ENCODE data around the gene PRSS2. TPM values are rescaled to one million over a fixed set of nuclear protein-coding genes. Genes with fewer than 3 reads are reported as not detected.

PRSS2 gene
- total RNA-seq, 2 experiments from 2014 or later: not detected

GRCh38 chr7:142815134-142815533 is 44.4 kb downstream of the PRSS2 start:
- no peaks in the 10 kb centered on the region for H3K9me3 Mint-ChIP-seq
- no peaks in the 10 kb centered on the region for H3K36me3 Mint-ChIP-seq (ENCODE audit: low read depth)
- POLR2A ChIA-PET: interaction anchor here (25.3 kb wide), 1 partner anchor 23 kb away, joined by 1391 read pairs; no protein-coding TSS in a partner anchor
- DNase-seq (no peak), ATAC-seq (no peak)
- H3K27ac Mint-ChIP-seq: no peak overlapping the region
- H3K4me1 Mint-ChIP-seq (ENCODE audit: low read depth): peaks cover 37% of the 10 kb centered on the region
- intact Hi-C loops (cut with micrococcal nuclease): no loop called here
- no peak overlapping the region for H3K4me3 Mint-ChIP-seq
- peaks cover 1% of the 10 kb centered on the region for H3K27me3 Mint-ChIP-seq
- TF ChIP-seq, protein P1, sequence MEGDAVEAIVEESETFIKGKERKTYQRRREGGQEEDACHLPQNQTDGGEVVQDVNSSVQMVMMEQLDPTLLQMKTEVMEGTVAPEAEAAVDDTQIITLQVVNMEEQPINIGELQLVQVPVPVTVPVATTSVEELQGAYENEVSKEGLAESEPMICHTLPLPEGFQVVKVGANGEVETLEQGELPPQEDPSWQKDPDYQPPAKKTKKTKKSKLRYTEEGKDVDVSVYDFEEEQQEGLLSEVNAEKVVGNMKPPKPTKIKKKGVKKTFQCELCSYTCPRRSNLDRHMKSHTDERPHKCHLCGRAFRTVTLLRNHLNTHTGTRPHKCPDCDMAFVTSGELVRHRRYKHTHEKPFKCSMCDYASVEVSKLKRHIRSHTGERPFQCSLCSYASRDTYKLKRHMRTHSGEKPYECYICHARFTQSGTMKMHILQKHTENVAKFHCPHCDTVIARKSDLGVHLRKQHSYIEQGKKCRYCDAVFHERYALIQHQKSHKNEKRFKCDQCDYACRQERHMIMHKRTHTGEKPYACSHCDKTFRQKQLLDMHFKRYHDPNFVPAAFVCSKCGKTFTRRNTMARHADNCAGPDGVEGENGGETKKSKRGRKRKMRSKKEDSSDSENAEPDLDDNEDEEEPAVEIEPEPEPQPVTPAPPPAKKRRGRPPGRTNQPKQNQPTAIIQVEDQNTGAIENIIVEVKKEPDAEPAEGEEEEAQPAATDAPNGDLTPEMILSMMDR (IDR thresholded peaks at IDR 0.05): no peak
- CTCF ChIA-PET: interaction anchor here (1.1 to 8.6 kb wide), 5 partner anchors 67 to 512 kb away, joined by 3 to 59 read pairs (median 4); no protein-coding TSS in a partner anchor

- intact Hi-C loops (cut with micrococcal nuclease): no loop called here
- POLR2A ChIA-PET: interaction anchor here (1.8 to 25.3 kb wide), 2 partner anchors 8 to 25 kb away, joined by 12 to 1391 read pairs; no protein-coding TSS in a partner anchor
- H3K27me3 Mint-ChIP-seq: peaks cover 5% of the 10 kb centered on the region
- DNase-seq: no peak
- H3K9me3 Mint-ChIP-seq: peaks cover 5% of the 10 kb centered on the region
- H3K4me3 Mint-ChIP-seq: no peak overlapping the region
- ATAC-seq: no peak
- no peak overlapping the region for H3K27ac Mint-ChIP-seq
- H3K36me3 Mint-ChIP-seq (ENCODE audit: low read depth): no peaks in the 10 kb centered on the region
- TF ChIP-seq, protein P1 (IDR thresholded peaks at IDR 0.05): no peak
- CTCF ChIA-PET: interaction anchor here (0.9 to 3.0 kb wide), 13 partner anchors 7 to 405 kb away, joined by 3 to 18 read pairs (median 4); partner anchors contain the start of gene EPHB6
- peaks cover 19% of the 10 kb centered on the region for H3K4me1 Mint-ChIP-seq (ENCODE audit: low read depth)
These were observed 46.7 kb downstream of the PRSS2 start for GRCh38 chr7:142817506-142817905.

DNA sequence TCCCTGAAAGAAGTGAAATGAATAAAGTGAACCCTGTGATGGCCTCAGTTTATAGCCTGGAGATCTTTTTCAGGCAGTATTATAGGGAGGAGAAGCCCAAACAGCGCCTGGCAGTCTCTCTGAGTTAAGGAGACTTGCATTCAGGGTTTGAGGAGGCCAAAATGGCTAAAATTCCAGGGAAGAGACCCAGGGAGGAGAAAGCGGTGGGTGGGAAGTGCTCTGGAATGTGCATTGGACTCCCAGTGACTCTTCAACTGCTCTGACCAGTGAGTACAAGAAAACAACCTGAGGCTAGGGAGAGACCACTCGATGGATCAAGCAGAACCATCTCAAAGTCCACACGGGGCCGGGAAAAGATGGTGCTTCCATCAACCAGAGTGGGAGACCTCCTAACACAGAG is 48.8 kb downstream of the PRSS2 start:
- no peak overlapping the region for H3K27ac Mint-ChIP-seq
- no peak for ATAC-seq
- ChIA-PET CTCF (interaction anchor here (1.2 to 3.4 kb wide), 5 partner anchors 9 to 187 kb away, joined by 3 to 24 read pairs (median 5); partner anchors contain the start of gene EPHB6), POLR2A (interaction anchor here (1.8 to 25.3 kb wide), 3 partner anchors 10 to 27 kb away, joined by 5 to 1391 read pairs (median 12); no protein-coding TSS in a partner anchor)
- no peak overlapping the region for H3K4me3 Mint-ChIP-seq
- intact Hi-C loops (cut with micrococcal nuclease): no loop called here
- peaks cover 6% of the 10 kb centered on the region for H3K4me1 Mint-ChIP-seq (ENCODE audit: low read depth)
- H3K9me3 Mint-ChIP-seq: peaks cover 5% of the 10 kb centered on the region
- H3K27me3 Mint-ChIP-seq: peaks cover 5% of the 10 kb centered on the region
- no peak for DNase-seq
- no peaks in the 10 kb centered on the region for H3K36me3 Mint-ChIP-seq (ENCODE audit: low read depth)
- TF ChIP-seq, protein P1 (IDR thresholded peaks at IDR 0.05): no peak

GRCh38 chr7:142822714-142823113 is 51.9 kb downstream of the PRSS2 start:
- Mint-ChIP-seq H3K36me3 (ENCODE audit: low read depth) (no peaks in the 10 kb centered on the region), H3K4me3 (no peak overlapping the region), H3K27me3 (peaks cover 7% of the 10 kb centered on the region), H3K4me1 (ENCODE audit: low read depth) (peaks cover 3% of the 10 kb centered on the region), H3K9me3 (peaks cover 5% of the 10 kb centered on the region), H3K27ac (no peak overlapping the region)
- ATAC-seq (no peak), DNase-seq (no peak)
- TF ChIP-seq, protein P1 (IDR thresholded peaks at IDR 0.05): no peak
- intact Hi-C loops (cut with micrococcal nuclease): no loop called here
- CTCF ChIA-PET: no interaction called here
- POLR2A ChIA-PET: no interaction called here

Other genes with a start within 250 kb of the PRSS2 start
- gene PRSS1, start 21.5 kb upstream of the PRSS2 start, total RNA-seq: not detected
- 1 to 10 TPM; 3.5 to 5.5 TPM for gene EPHB6, start 84.1 kb downstream of the PRSS2 start, total RNA-seq
- gene TRPV6, start 114.8 kb downstream of the PRSS2 start, total RNA-seq: not detected
- gene TRPV5, start 162.8 kb downstream of the PRSS2 start, total RNA-seq: not detected
- not detected for gene LLCFC1, start 168.5 kb downstream of the PRSS2 start, total RNA-seq
- gene KEL, start 191.4 kb downstream of the PRSS2 start, total RNA-seq: under 1 TPM; 0.45 to 0.49 TPM